ENCODE results near the gene DDX10.

- TF ChIP-seq CTCF (IDR thresholded peaks at IDR 0.05) (no peak), POLR2A (IDR thresholded peaks at IDR 0.05) (no peak)
Observed at GRCh38 chr11:108921211-108921610, 256.3 kb downstream of the DDX10 start.
